Caki2 (cell line): ENCODE data around the gene TLL1. TPM values are rescaled to one million over a fixed set of nuclear protein-coding genes. Genes with fewer than 3 reads are reported as not detected.

Experiments used
- DNase-seq: peaks from one replicate; pipeline ENCODE4 v3.0.0-alpha.2; 2015; ENCODE audit warnings: low read depth
- in situ Hi-C: cut with HindIII; loops from 2 replicates; pipeline ENCODE4 v1.10.0; 2016; ENCODE audit warnings: low sequenced_read_pairs, low pct_unique_long_range_greater_than_20kb, mixed read lengths
- total RNA-seq: library from RNA; depleted of rRNA; stranded (reverse); fragments of >200 nt; shearing (Covaris generic); gene quantifications from 2 replicates; pipeline ENCODE4 v1.2.3, GENCODE V29; 2014; ENCODE audit warnings: low replicate concordance

TLL1 gene
- total RNA-seq, 1 experiment from 2014 or later: 10.3 TPM

DNA sequence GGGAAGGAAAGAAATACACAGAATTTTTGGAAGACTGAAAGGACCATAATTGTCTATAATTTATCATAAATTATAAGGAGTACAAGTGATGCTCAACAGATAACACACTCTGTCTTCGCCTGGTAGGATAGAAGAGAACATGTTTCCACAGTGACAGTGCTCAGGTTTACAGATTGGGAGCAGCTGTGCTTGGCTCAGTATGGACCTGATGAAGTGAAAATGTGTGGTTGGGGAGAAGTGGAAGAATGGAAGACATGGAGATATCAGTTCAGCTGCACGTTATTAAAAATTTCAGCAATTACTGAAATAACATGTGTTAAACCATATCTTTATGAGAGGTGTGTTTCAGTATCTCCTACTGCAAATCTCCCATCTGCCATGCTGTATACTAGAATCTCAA is 90.6 kb downstream of the TLL1 start:
- in situ Hi-C loops: no loop called here
- DNase-seq: no peak

DNA sequence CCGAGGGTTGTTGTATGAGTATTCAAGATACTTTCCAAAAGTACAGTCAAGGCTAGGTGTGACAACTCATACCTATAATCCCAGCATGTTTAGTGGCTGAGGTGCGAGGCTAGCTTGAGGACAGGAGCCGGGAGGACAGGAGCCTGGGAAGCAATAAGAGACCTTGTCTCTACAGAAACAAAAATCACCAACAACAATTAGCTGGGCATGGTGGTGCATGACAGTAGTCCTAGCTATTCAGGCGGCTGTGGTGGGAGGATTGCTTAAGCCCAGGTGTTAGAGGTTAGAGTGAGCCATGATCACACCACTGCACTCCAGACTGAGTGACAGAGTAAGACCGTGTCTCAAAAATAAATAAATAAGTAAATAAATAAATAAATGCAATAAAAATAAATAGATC is 91.6 kb downstream of the TLL1 start:
- DNase-seq: no peak
- in situ Hi-C loops: no loop called here

DNA sequence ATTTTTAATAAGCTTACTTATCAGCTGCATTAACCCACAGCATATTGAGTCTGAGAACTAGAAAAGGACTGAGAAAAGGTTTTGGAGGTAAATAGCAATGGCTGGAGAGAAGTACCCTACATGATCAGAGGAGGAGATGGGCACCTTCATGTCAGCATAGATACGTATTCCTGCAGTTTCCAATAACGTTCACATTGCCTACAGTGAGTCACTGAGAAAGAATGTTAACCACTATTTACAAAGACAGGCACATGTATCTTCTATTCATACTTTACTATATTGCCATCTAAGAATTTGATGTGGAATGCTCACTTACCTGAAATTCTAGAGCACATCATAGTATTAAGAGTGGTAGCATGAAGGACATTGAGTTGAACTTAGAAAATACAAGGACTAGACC is 92.5 kb downstream of the TLL1 start:
- no peak for DNase-seq
- in situ Hi-C loops: no loop called here

DNA sequence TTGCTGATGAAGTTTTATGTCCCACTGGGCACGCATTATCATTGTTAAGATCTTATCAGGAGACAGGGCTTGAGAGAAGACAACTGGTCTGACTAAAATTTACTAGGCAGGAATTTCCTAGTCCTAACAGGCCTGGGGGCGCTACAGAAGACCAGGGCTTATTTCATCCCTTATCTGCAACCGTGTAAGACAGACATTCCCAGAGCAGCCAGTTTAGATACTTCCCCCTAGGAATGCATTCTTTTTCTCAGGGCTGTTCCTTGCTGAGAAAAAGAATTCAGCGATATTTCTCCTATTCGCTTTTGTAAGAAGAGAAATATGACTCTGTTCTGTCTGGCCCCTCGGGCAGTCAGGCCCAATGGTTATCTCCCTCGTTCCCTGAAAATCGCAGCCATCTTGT is 93.8 kb downstream of the TLL1 start:
- DNase-seq: no peak
- in situ Hi-C loops: no loop called here

DNA sequence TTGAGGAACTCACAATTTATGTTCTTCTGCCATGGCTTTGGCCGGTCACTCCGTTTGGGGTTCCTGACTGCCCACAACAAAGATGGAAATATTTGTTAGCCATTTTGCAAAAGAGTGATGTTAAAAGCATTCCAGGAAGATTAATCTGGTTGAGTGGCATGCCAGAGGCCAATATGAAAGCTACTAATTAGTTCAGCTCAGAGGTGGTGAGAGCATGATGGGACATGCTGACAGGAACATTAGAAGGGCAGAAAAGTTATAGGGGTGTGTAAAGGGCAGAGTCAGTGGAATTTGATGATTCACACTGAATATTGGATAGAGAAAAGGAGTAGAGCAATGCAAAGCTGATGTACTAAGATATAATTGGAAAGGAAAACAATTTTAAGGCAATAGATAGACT is 94.4 kb downstream of the TLL1 start:
- in situ Hi-C loops: no loop called here

DNA sequence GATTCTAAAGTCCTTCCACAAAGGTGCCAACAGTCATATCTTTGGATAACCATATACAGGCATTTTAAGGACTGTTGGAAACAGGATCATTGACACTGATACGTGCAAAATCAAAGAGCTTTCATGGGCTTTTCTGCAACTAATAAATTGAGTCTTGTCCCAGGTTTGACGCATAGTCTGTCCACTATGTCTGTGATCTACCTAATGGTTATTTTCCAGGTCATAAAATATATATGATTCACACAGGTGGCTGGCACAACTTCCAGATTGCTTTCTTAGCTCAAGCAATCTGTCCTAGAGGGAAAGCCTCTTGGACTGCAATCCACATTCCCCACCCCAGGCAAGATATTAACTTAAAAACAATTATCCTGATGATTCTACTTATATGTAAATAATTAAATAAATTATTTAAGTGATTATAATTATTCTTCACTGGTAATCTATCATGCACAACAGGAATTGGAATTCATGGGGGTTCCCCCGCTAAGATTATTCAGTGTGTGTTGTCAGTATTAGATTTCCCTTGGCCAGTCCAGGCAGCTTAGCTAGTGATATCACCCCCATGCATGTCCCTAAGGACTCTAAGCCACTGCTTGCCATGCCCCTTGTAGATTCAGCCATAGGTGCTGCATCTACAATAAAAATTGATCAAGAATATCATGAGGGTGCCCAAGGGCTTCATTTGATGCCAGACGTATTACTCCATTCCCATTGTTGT is 97.8 kb downstream of the TLL1 start:
- DNase-seq: no peak
- in situ Hi-C loops: no loop called here

More for the DNA sequence above, 94.4 kb downstream of the TLL1 start:
- no peak for DNase-seq

DNA sequence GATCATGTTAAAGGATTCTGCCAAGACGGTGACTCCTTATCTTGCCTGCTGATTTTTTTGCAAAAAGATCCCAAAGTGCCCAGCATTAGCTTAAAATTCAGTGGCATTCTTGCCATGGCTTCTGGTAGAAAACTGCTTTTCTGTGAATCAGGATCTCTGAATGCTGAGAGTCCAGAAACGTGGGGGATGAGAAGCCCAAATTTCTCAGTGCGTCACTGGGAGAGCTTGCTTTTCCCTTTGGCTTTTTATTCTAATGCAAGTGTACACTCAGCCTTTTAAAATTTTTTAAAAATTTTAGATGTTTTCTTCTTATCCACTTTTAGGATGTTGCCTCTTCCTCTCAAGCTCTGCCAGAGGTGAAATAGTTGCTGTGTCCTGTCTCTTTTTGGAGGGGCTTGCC is 98.4 kb downstream of the TLL1 start:
- in situ Hi-C loops: no loop called here
- no peak for DNase-seq

DNA sequence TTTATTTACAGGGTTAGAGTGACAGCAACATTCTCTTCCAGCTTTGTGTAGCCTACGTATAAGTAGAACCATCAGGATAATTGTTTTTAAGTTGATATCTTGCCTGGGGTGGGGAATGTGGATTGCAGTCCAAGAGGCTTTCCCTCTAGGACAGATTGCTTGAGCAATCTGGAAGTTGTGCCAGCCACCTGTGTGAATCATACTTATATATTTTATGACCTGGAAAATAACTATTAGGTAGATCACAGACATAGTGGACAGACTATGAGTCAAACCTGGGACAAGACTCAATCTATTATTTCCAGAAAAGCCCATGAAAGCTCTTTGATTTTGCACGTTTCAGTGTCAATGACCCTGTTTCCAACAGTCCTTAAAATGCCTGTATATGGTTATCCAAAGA is 98.9 kb downstream of the TLL1 start:
- no peak for DNase-seq
- in situ Hi-C loops: no loop called here

DNA sequence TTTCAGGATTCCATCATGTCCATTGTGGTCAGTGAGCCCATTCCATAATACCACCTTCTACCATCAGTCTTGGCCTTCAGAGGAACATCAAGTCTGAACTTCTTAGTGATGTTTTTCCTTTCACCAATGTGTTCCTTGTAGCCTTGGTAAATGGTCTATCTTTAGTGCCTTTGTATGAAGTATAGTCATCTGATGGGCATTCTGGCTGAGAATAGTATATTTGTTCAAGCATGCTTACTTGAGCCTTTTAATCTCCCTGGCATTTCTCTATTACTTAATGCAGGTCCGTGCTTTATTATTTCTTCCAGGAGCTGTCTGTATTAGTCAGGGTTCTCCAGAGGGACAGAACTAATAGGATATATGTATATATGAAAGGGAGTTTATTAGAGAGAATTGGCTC is 99.7 kb downstream of the TLL1 start:
- in situ Hi-C loops: no loop called here
- no peak for DNase-seq

DNA sequence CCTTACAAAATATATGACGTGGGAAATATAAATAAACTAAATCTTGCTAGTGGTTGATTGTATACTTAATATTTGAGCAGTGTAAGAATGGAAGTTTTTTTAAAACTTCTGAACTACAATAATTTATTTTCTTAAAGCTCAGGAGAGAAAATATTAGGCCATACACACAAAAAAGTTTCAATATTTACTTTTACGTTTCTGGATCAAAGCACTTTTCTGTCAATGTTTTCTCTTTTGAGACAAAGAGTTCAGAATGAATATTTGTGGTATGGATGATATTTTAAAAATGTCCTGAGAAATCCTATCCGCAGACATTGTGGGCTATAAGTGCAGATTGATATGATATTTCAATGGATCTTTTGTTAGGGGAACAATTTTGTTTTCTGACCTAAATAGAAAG is 109.9 kb downstream of the TLL1 start:
- in situ Hi-C loops: no loop called here
- no peak for DNase-seq

DNA sequence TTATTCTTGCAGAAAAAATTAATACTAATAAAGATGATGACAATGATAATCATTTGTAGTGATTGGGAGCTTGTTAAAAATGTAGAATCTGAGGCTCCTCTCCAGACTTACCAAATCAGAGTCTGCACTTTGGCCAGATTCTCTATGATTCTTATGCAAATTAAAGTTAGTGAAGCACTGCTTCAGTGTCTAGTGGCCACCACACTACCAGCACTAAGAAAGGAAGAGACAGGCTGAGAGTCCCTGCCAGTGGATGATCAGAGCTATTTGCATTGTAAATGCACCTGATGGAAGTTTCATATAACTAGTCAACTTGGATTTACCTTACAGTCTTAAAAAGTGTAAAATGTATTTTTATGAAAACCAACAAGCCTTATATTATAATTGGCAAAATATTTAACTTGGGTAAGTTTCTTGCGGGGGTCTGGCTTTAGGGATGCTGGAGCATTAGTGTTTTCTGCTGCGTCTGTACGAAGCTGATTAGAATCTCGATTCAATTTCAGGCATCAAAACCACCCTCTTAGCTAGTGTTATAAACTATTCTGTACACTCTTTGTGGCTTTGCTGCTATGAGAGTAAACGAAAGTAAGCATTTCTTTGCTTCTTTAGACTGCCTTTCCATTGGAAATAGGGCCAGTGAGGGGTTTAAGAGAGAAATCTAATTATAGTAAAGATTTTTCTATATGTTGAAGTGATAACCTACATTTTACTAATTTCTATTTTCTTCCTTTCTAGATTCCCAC is 114.1 kb downstream of the TLL1 start:
- no peak for DNase-seq
- in situ Hi-C loops: no loop called here

DNA sequence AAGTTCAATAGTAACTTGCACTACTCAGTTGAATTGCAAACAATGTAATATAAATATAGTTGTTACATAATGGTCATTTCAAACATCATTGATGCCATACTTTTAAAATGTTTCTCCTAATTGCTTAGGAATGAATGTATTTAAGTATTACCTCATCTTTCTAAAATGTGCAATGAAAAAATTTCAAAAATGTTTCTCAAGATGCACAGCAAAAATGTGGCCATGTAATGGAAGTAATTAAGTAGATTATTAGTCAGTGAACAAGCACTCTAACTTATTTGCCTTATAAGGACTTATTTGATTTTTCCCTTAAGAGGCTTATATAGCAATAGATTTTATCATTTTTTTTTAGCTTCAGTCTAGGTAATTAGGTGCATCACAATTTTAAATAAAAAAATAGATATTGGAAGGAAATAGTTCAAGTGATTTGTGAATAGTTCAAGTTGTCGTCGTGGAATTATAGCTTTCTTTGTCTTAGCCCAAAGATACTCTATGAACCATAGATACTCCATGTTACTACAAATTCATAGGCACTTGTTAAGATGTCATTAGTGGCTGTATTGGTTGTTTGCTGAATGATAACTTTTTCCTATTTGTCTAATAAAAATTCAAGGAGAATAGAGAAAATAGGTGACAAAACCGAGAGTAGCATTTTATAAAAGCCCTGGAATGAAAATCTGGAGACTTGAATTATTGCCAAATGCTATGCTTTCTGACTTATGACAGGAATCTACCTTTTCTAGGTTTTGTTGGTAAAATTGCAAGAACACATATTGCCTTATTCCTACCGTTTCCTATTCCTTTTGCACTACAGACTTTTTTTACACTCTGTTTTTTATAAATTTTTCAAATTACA is 118.5 kb downstream of the TLL1 start:
- in situ Hi-C loops: no loop called here
- no peak for DNase-seq

DNA sequence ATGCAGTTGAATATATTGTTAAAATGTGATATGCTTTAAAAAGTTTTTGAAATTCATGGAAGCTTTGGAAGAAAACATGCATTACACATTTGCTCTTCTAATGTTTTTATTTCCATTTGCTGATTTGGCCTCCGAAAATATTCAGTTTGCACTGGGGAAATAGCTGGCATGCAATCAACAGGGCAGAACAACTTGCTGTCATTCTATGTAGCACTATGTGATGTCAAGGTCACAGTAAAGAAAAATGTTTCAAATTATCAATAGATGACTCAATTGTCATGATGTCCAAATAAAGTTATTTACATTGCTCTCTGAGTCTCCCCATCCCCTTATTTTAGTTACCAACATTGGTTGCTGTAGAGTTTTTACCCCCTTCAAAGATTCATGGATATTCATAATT is 119.2 kb downstream of the TLL1 start:
- in situ Hi-C loops: no loop called here
- no peak for DNase-seq

DNA sequence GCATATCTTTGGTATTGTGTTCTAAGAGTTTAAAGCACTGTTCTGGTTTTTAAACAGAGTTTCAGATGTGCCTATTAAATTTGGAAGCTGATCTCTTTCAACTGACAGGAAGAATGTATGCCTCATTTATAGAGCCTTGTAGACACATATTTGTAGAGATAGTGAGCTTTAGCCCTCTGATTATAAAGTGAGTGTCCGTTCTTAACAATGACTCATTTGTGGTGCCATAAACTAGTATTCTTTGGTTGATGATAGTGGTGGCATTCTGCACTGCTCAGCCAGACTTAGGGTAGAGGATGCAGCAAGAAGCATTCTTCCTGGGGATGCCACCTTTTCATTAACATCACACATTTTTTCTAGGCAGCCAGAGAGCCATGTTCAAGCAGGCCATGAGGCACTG is 121.7 kb downstream of the TLL1 start:
- DNase-seq: no peak
- in situ Hi-C loops: no loop called here

DNA sequence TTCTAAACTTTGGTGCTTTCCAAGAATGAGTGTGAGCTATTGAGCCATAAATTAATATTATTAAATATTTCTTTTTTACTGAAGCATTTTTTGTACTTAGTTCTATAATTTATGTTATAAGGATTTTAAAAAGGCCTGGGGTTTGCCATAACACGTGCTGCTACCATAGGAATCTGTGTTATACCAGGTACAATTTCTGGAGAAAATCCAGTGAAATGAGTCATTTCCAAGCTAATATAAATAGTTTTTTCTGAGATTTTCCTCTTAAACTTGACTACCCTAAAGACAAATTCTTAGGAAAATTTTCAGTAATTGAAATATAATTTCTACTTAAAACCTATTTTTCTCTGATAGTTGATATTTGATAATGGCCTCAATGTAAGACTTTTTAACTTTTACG is 130.8 kb downstream of the TLL1 start:
- in situ Hi-C loops: no loop called here
- DNase-seq: no peak

DNA sequence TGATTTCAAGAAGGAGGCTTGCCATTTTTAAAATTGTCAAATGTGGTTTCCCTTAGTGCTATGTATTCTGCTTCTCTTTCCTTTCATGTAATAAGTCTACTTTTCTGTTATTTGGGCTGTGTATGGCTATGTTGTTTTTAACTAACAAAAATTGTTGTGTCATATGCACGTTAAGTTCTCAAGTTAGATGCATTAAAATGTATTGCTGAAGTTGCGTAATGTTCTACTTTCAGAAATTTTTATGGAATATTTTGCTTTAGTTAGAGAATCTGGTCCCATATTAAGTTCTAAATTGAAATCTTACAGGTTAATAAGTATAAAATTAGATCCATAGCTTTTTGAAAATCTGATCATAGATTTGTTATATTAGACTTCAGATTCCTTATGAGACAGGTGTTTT is 133.2 kb downstream of the TLL1 start:
- DNase-seq: no peak

DNA sequence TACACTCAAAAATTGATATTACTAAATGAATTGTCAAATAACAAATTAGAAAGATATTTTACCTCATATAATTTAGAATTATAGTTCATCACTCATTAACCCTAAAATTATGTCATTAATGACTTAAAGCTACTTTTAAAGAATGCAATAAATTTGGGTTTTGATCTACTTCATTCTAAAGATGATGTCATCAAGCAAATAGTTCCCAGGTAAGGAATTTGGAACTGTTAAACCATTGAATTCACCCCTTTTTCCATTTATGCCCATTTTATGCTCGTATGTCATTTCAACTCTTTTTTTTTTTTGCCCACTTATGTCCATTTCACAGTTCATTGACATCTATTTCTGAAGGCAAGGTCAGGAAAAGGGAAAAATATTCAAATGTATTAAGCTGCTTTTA is 135.5 kb downstream of the TLL1 start:
- no peak for DNase-seq
- in situ Hi-C loops: no loop called here

More for the DNA sequence above, 133.2 kb downstream of the TLL1 start:
- in situ Hi-C loops: no loop called here

DNA sequence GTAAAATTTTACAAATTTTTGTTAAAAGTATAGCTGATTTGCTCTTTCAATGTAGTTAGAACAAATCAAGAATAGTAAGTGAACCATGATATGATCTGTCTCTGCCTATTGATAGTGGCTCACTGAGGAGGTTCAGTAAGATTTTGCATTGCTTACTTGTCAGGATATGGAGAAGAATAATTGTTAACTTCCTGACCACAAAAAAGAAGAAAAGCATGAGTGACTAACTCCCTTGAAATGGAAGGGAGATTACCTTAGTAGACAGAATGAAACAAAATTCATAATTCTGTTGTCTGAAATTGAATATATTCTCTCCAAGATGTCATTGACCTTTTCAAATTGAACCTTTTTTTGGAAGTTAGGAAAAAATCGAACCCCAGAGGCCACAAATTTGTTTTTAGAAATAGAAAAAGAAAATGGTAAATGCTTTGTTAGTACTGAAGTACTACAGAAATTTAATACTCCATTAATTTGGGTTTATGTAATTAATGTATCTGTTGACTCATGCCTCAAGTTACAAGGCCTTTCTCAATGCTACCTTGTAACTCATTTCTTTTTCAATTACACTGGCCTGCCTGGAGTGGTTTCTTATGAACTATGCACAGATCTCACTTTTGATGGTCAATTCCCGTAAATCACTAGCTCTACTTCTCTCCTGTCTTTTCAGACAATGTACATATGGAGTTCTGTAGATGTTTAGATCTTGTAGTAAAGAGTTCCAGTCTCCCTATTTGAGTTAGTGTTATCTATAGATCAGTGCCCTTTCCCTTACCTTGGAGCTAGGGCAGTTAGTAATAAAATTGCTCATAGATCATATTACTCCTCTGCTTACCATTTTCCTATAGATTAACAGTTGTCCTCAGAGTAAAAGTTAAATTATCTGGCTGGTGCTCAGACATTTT is 139.3 kb downstream of the TLL1 start:
- in situ Hi-C loops: no loop called here
- DNase-seq: no peak
